ENCODE measurements around the gene CD300LD. TPM values are rescaled to one million over a fixed set of nuclear protein-coding genes. Genes with fewer than 3 reads are reported as not detected.

Gene CD300LD
- total and polyA plus RNA-seq, 2 experiments from 2014 or later = not detected

DNA sequence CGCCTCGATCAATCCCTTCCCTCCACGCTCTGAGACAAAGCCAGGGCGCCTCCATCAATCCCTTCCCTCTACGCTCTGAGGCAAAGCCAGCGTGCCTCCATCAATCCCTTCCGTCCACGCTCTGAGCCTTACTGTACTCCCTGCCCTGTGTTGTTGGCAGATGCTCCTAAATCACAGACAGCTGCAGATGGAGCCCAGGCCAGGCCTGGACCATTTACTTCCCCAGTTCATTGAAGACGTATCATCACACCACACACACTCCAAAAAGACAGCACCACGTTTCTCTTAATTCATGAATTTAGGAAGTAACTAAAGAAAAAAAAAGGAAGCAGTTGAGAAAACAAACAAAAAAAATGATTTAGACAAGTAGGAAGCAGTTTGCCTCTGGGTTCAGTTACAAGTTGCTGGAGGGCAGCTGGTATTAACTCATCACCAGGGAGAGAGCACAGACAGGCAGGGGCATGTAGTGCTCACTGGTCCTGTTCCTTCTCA is 7.4 kb upstream of the CD300LD start (continued):
- TF ChIP-seq, protein P1, sequence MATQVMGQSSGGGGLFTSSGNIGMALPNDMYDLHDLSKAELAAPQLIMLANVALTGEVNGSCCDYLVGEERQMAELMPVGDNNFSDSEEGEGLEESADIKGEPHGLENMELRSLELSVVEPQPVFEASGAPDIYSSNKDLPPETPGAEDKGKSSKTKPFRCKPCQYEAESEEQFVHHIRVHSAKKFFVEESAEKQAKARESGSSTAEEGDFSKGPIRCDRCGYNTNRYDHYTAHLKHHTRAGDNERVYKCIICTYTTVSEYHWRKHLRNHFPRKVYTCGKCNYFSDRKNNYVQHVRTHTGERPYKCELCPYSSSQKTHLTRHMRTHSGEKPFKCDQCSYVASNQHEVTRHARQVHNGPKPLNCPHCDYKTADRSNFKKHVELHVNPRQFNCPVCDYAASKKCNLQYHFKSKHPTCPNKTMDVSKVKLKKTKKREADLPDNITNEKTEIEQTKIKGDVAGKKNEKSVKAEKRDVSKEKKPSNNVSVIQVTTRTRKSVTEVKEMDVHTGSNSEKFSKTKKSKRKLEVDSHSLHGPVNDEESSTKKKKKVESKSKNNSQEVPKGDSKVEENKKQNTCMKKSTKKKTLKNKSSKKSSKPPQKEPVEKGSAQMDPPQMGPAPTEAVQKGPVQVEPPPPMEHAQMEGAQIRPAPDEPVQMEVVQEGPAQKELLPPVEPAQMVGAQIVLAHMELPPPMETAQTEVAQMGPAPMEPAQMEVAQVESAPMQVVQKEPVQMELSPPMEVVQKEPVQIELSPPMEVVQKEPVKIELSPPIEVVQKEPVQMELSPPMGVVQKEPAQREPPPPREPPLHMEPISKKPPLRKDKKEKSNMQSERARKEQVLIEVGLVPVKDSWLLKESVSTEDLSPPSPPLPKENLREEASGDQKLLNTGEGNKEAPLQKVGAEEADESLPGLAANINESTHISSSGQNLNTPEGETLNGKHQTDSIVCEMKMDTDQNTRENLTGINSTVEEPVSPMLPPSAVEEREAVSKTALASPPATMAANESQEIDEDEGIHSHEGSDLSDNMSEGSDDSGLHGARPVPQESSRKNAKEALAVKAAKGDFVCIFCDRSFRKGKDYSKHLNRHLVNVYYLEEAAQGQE (IDR thresholded peaks at IDR 0.05; ENCODE audit: unreplicated experiment) = no peak
- TF ChIP-seq NANOG (IDR thresholded peaks at IDR 0.05; ENCODE audit: borderline replicate concordance) (no peak), STAT1 (IDR thresholded peaks at IDR 0.05; ENCODE audit: unreplicated experiment) (no peak), ZNF114 (CRISPR knock-in tag; IDR thresholded peaks at IDR 0.05) (no peak), JUNB (IDR thresholded peaks at IDR 0.05; ENCODE audit: unreplicated experiment) (no peak), EZH2phosphoT487 (IDR thresholded peaks at IDR 0.05; ENCODE audit: unreplicated experiment) (no peak), CREB1 (CRISPR knock-in tag; IDR thresholded peaks at IDR 0.05; ENCODE audit: low read depth) (no peak)
- TF ChIP-seq, protein P2, sequence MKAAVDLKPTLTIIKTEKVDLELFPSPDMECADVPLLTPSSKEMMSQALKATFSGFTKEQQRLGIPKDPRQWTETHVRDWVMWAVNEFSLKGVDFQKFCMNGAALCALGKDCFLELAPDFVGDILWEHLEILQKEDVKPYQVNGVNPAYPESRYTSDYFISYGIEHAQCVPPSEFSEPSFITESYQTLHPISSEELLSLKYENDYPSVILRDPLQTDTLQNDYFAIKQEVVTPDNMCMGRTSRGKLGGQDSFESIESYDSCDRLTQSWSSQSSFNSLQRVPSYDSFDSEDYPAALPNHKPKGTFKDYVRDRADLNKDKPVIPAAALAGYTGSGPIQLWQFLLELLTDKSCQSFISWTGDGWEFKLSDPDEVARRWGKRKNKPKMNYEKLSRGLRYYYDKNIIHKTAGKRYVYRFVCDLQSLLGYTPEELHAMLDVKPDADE (IDR thresholded peaks at IDR 0.05) = no peak

DNA sequence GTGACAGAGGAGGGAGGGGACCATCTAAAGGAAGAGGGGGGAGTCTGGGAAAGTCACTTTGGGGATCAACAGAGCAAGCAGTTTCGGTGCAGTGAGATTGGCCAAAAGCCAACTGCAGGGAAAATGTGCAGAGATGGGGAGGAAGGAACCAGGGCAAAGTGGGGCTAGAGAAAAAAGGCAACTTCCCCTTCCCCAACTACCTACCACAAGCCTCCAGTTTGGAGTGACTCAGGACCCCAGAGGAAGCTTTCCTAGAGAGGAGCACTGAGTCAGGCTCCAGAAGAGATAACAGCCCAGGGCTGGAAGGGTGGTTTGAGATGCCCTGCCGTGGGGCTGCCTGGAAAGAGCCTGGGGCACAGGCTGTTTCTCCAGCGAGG is 6.9 kb upstream of the CD300LD start:
- Histone ChIP-seq H3K79me2 (replicated peaks; ENCODE audit: insufficient read depth) (no peaks in the 10 kb centered on the region), H3K4me3 (no peak overlapping the region), H3K9me2 (ENCODE audit: insufficient read depth) (no peaks in the 10 kb centered on the region), H3K27ac (ENCODE audit: low read depth) (no peak overlapping the region), H3K36me3 (ENCODE audit: insufficient read depth) (no peaks in the 10 kb centered on the region), H3K27me3 (ENCODE audit: insufficient read depth) (no peaks in the 10 kb centered on the region), H2AFZ (no peak overlapping the region; the same call in 1 of the 2 replicates), H4K20me1 (replicated peaks; ENCODE audit: insufficient read depth) (no peaks in the 10 kb centered on the region), H3F3A (replicated peaks; ENCODE audit: low read depth) (no peaks in the 10 kb centered on the region), H3K4me1 (ENCODE audit: insufficient read depth) (no peaks in the 10 kb centered on the region), H3K4me2 (no peak overlapping the region)
- no peak for TF ChIP-seq ZNF114 (CRISPR knock-in tag; IDR thresholded peaks at IDR 0.05)
- Mint-ChIP-seq H3K4me1 (peaks cover 5% of the 10 kb centered on the region; the same call in 2 of the 3 replicates), H3K4me3 (no peak overlapping the region), H3K36me3 (ENCODE audit: low read depth) (no peaks in the 10 kb centered on the region), H3K27me3 (ENCODE audit: insufficient read depth, low read depth, poor library complexity) (peaks cover 11% of the 10 kb centered on the region), H3K9me3 (no peaks in the 10 kb centered on the region), H3K27ac (no peak overlapping the region)
- DNase-seq (ENCODE audit: low spot score) (no peak), ATAC-seq (no peak)

DNA sequence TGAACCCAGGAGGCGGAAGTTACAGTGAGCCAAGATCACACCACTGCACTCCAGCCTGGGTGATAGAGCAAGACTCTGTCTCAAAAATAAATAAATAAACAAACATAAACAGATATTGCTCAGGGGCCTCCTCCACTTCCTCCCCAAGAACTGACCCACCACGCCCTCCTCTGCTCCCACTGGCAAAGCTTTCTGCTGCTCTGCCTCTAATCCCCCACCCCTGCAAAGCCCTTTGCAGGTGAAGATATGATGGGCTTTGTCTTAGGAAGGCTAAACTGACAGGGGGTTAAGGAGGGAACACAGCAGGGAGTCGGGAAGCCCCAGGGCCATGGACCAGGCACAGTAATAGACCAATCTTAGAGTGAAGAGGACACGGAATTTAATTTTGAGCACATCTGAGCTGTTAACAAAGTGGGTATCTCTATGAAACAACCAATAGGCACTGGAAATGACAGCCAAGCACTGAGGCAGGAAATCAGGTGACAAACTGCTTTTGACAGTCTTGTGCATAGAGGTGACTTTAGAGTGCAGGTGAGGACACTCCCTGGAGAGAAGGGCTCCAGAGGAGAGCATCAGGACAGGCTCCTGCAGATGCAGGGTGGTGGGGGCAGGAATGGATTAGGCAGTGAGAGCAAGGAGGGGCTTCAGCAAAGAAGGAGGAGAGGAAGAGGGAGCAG is 6.4 kb upstream of the CD300LD start:
- H3F3A ChIP-seq (replicated peaks; ENCODE audit: low read depth) = no peaks in the 10 kb centered on the region
- TF ChIP-seq, protein P1 (IDR thresholded peaks at IDR 0.05; ENCODE audit: unreplicated experiment) = no peak
- TF ChIP-seq EZH2phosphoT487 (IDR thresholded peaks at IDR 0.05; ENCODE audit: unreplicated experiment) (no peak), EZH2 (IDR thresholded peaks at IDR 0.05; ENCODE audit: low read depth, unreplicated experiment) (no peak), ZNF331 (CRISPR knock-in tag; IDR thresholded peaks at IDR 0.05; ENCODE audit: low read depth) (no peak), CREB1 (CRISPR knock-in tag; IDR thresholded peaks at IDR 0.05; ENCODE audit: low read depth) (no peak), NANOG (IDR thresholded peaks at IDR 0.05; ENCODE audit: borderline replicate concordance) (no peak), POLR2AphosphoS5 (IDR thresholded peaks at IDR 0.05; ENCODE audit: low read depth) (no peak), ZNF114 (CRISPR knock-in tag; IDR thresholded peaks at IDR 0.05) (no peak)
- no peaks in the 10 kb centered on the region for H3K27me3 ChIP-seq (ENCODE audit: insufficient read depth)
- H3K36me3 ChIP-seq (ENCODE audit: insufficient read depth) = no peaks in the 10 kb centered on the region
- H3K27ac ChIP-seq (ENCODE audit: low read depth) = no peak overlapping the region
- H2AFZ ChIP-seq = no peak overlapping the region; the same call in 1 of the 2 replicates
- no peaks in the 10 kb centered on the region for H3K9me2 ChIP-seq (ENCODE audit: insufficient read depth)
- Mint-ChIP-seq H3K36me3 (ENCODE audit: low read depth) (no peaks in the 10 kb centered on the region), H3K4me3 (no peak overlapping the region), H3K9me3 (no peaks in the 10 kb centered on the region), H3K4me1 (peaks cover 5% of the 10 kb centered on the region; the same call in 2 of the 3 replicates), H3K27me3 (ENCODE audit: insufficient read depth, low read depth, poor library complexity) (peaks cover 11% of the 10 kb centered on the region), H3K27ac (no peak overlapping the region)
- H3K4me2 ChIP-seq = no peak overlapping the region
- no peaks in the 10 kb centered on the region for H3K4me1 ChIP-seq (ENCODE audit: insufficient read depth)
- no peak overlapping the region for H3K4me3 ChIP-seq
- ATAC-seq (peak; percentile 25; the same call in 2 of the 3 replicates), DNase-seq (ENCODE audit: low spot score) (no peak)
- no peaks in the 10 kb centered on the region for H4K20me1 ChIP-seq (replicated peaks; ENCODE audit: insufficient read depth)
- no peaks in the 10 kb centered on the region for H3K79me2 ChIP-seq (replicated peaks; ENCODE audit: insufficient read depth)

All from GM23338 (cell line).